Measurements from ENCODE around the gene PARP6.

The PARP6 gene

GRCh38 chr15:72239652-72240051, 32.7 kb downstream of the PARP6 start:
- H3K4me3 ChIP-seq (ENCODE audit: low read depth, low read length): no peak overlapping the region
- DNase-seq (ENCODE audit: low read depth): no peak
- TF ChIP-seq, protein P1, sequence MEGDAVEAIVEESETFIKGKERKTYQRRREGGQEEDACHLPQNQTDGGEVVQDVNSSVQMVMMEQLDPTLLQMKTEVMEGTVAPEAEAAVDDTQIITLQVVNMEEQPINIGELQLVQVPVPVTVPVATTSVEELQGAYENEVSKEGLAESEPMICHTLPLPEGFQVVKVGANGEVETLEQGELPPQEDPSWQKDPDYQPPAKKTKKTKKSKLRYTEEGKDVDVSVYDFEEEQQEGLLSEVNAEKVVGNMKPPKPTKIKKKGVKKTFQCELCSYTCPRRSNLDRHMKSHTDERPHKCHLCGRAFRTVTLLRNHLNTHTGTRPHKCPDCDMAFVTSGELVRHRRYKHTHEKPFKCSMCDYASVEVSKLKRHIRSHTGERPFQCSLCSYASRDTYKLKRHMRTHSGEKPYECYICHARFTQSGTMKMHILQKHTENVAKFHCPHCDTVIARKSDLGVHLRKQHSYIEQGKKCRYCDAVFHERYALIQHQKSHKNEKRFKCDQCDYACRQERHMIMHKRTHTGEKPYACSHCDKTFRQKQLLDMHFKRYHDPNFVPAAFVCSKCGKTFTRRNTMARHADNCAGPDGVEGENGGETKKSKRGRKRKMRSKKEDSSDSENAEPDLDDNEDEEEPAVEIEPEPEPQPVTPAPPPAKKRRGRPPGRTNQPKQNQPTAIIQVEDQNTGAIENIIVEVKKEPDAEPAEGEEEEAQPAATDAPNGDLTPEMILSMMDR (IDR thresholded peaks at IDR 0.05; ENCODE audit: control insufficient read depth, extremely low read depth, insufficient read depth): no peak

GRCh38 chr15:72238586-72238985, 33.8 kb downstream of the PARP6 start:
- DNase-seq (ENCODE audit: low read depth): no peak
- TF ChIP-seq, protein P1 (IDR thresholded peaks at IDR 0.05; ENCODE audit: control insufficient read depth, extremely low read depth, insufficient read depth): no peak

DNA sequence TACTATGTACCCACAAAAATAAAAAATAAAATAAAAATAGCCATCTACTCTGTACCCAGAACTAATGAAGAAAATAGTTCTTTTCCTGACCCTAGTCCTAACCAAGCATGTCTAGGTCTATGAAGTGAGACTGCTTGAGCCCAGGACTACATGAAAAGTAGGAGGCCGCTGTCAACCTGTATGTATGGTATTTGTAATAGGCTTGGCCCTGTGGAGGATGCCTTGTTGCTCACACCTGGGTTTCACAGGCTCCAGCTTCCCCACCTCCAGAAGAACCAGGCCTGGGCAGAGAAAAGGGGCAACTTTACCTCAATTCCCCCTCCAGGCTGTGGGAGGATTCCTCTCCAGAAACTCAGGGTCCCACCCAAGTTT, 34.5 kb downstream of the PARP6 start:
- DNase-seq (ENCODE audit: low read depth): no peak
- H3K4me3 ChIP-seq (ENCODE audit: low read depth, low read length): no peak overlapping the region
- TF ChIP-seq, protein P1 (IDR thresholded peaks at IDR 0.05; ENCODE audit: control insufficient read depth, extremely low read depth, insufficient read depth): no peak

More at GRCh38 chr15:72238586-72238985, 33.8 kb downstream of the PARP6 start:
- H3K4me3 ChIP-seq (ENCODE audit: low read depth, low read length): no peak overlapping the region

GRCh38 chr15:72237029-72237852, 35.1 kb downstream of the PARP6 start:
- no peak for DNase-seq (ENCODE audit: low read depth)
- TF ChIP-seq, protein P1 (IDR thresholded peaks at IDR 0.05; ENCODE audit: control insufficient read depth, extremely low read depth, insufficient read depth): no peak

DNA sequence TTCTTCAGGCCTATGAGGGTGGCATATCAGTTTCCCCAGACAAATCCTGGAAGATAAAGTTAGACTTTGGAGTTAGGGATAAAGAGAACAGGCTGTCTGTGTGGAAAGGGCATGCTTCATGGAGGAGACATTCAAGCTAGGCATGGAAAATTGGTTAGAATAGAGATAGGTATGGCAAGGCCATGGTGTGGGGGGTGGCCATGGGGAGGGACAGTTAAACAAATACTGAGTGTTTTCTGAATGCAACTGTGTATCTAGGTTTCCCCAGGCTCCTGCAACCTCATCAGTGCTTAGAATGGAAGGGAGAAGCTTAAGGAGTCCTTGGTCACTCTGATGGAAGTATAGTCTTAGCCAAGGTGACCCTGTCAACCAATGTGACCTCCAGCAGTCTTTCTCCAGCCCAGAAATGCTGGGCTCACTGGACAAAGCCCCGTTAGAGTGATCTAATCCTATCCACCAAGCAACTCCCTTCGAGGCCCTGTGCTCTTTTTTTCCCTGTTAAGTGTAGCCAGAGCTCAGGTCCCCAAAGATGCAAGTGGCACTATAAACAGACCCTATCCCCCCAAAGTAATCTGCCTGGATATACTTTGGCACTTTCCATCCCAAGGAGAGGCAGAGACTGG, 35.9 kb downstream of the PARP6 start:
- no peak for DNase-seq (ENCODE audit: low read depth)
- no peak overlapping the region for H3K4me3 ChIP-seq (ENCODE audit: low read depth, low read length)
- TF ChIP-seq, protein P1 (IDR thresholded peaks at IDR 0.05; ENCODE audit: control insufficient read depth, extremely low read depth, insufficient read depth): no peak

More at GRCh38 chr15:72237029-72237852, 35.1 kb downstream of the PARP6 start:
- no peak overlapping the region for H3K4me3 ChIP-seq (ENCODE audit: low read depth, low read length)

GRCh38 chr15:72235298-72235697, 37.1 kb downstream of the PARP6 start:
- no peak overlapping the region for H3K4me3 ChIP-seq (ENCODE audit: low read depth, low read length)
- DNase-seq (ENCODE audit: low read depth): no peak
- TF ChIP-seq, protein P1 (IDR thresholded peaks at IDR 0.05; ENCODE audit: control insufficient read depth, extremely low read depth, insufficient read depth): no peak

Measured in LNCaP clone FGC (cell line).